ENCODE measurements around the gene DCAF4L1.

- TF ChIP-seq CTCF (IDR thresholded peaks at IDR 0.05; ENCODE audit: low read depth, low read length) (no peak), EZH2phosphoT487 (IDR thresholded peaks at IDR 0.05; ENCODE audit: low read depth) (no peak)
Observed at GRCh38 chr4:41977709-41978108, 3.8 kb upstream of the DCAF4L1 start.

All from OCI-LY3 (cell line).